ENCODE results near the gene TMIGD3. TPM values are rescaled to one million over a fixed set of nuclear protein-coding genes. Genes with fewer than 3 reads are reported as not detected.

The TMIGD3 gene
- total RNA-seq, 1 experiment from 2014 or later = 0.88 TPM

- H3K27me3 Mint-ChIP-seq (ENCODE audit: insufficient read depth, unreplicated experiment) = no peaks in the 10 kb centered on the region
- no peaks in the 10 kb centered on the region for H3K9me3 Mint-ChIP-seq (ENCODE audit: unreplicated experiment)
- POLR2A ChIA-PET = no interaction called here
- DNase-seq = no peak
- Histone ChIP-seq H3K4me1 (no peaks in the 10 kb centered on the region), H3K9me3 (no peaks in the 10 kb centered on the region), H3K36me3 (ENCODE audit: control insufficient read depth, insufficient read depth, low read length) (no peaks in the 10 kb centered on the region), H3K4me3 (ENCODE audit: low read depth, low read length) (no peak overlapping the region), H3K27me3 (replicated peaks; ENCODE audit: control insufficient read depth, insufficient read depth, low read length) (no peaks in the 10 kb centered on the region)
- H3K4me3 Mint-ChIP-seq (ENCODE audit: unreplicated experiment) = no peak overlapping the region
- no peaks in the 10 kb centered on the region for H3K36me3 Mint-ChIP-seq (ENCODE audit: insufficient read depth, unreplicated experiment)
- intact Hi-C loops (cut with micrococcal nuclease; ENCODE audit: unreplicated experiment) = loop anchor here (10.0 kb wide), 1 partner anchor 846 kb away; no protein-coding TSS in a partner anchor
- CTCF ChIA-PET = no interaction called here
- no peaks in the 10 kb centered on the region for H3K4me1 Mint-ChIP-seq (ENCODE audit: low read depth, unreplicated experiment)
- no peak overlapping the region for H3K27ac Mint-ChIP-seq (ENCODE audit: unreplicated experiment)
- BruUV-seq (replicated peaks) = no TSS peak
- no peak for TF ChIP-seq CTCF (IDR thresholded peaks at IDR 0.05; ENCODE audit: insufficient read depth in 1 of 2, low read depth in 1 of 2, low read length in 1 of 2, severe bottlenecking in 1 of 2, unreplicated experiment in 1 of 2)
Observed at GRCh38 chr1:111488669-111489068, 14.8 kb downstream of the TMIGD3 start.

GRCh38 chr1:111487133-111487532 is 16.3 kb downstream of the TMIGD3 start:
- CTCF ChIA-PET = no interaction called here
- no peaks in the 10 kb centered on the region for H3K9me3 ChIP-seq
- intact Hi-C loops (cut with micrococcal nuclease; ENCODE audit: unreplicated experiment) = loop anchor here (10.0 kb wide), 1 partner anchor 848 kb away; no protein-coding TSS in a partner anchor
- DNase-seq = no peak
- Mint-ChIP-seq H3K36me3 (ENCODE audit: insufficient read depth, unreplicated experiment) (no peaks in the 10 kb centered on the region), H3K9me3 (ENCODE audit: unreplicated experiment) (no peaks in the 10 kb centered on the region), H3K4me3 (ENCODE audit: unreplicated experiment) (no peak overlapping the region), H3K27ac (ENCODE audit: unreplicated experiment) (no peak overlapping the region), H3K27me3 (ENCODE audit: insufficient read depth, unreplicated experiment) (no peaks in the 10 kb centered on the region), H3K4me1 (ENCODE audit: low read depth, unreplicated experiment) (no peaks in the 10 kb centered on the region)
- no peaks in the 10 kb centered on the region for H3K27me3 ChIP-seq (replicated peaks; ENCODE audit: control insufficient read depth, insufficient read depth, low read length)
- no peaks in the 10 kb centered on the region for H3K4me1 ChIP-seq
- no peak for TF ChIP-seq CTCF (IDR thresholded peaks at IDR 0.05; ENCODE audit: insufficient read depth in 1 of 2, low read depth in 1 of 2, low read length in 1 of 2, severe bottlenecking in 1 of 2, unreplicated experiment in 1 of 2)
- no TSS peak for BruUV-seq (replicated peaks)
- POLR2A ChIA-PET = no interaction called here
- no peaks in the 10 kb centered on the region for H3K36me3 ChIP-seq (ENCODE audit: control insufficient read depth, insufficient read depth, low read length)
- no peak overlapping the region for H3K4me3 ChIP-seq (ENCODE audit: low read depth, low read length)

GRCh38 chr1:111486431-111486830 is 17.0 kb downstream of the TMIGD3 start:
- Histone ChIP-seq H3K4me3 (ENCODE audit: low read depth, low read length) (no peak overlapping the region), H3K4me1 (no peaks in the 10 kb centered on the region), H3K27me3 (replicated peaks; ENCODE audit: control insufficient read depth, insufficient read depth, low read length) (no peaks in the 10 kb centered on the region), H3K36me3 (ENCODE audit: control insufficient read depth, insufficient read depth, low read length) (no peaks in the 10 kb centered on the region), H3K9me3 (no peaks in the 10 kb centered on the region)
- Mint-ChIP-seq H3K4me1 (ENCODE audit: low read depth, unreplicated experiment) (no peaks in the 10 kb centered on the region), H3K9me3 (ENCODE audit: unreplicated experiment) (no peaks in the 10 kb centered on the region), H3K36me3 (ENCODE audit: insufficient read depth, unreplicated experiment) (no peaks in the 10 kb centered on the region), H3K27ac (ENCODE audit: unreplicated experiment) (no peak overlapping the region), H3K4me3 (ENCODE audit: unreplicated experiment) (no peak overlapping the region), H3K27me3 (ENCODE audit: insufficient read depth, unreplicated experiment) (no peaks in the 10 kb centered on the region)
- DNase-seq = no peak
- POLR2A ChIA-PET = interaction anchor here (0.6 kb wide), 1 partner anchor 134 kb away, joined by 3 read pairs; no protein-coding TSS in a partner anchor
- no peak for TF ChIP-seq CTCF (IDR thresholded peaks at IDR 0.05; ENCODE audit: insufficient read depth in 1 of 2, low read depth in 1 of 2, low read length in 1 of 2, severe bottlenecking in 1 of 2, unreplicated experiment in 1 of 2)
- no TSS peak for BruUV-seq (replicated peaks)
- CTCF ChIA-PET = no interaction called here
- intact Hi-C loops (cut with micrococcal nuclease; ENCODE audit: unreplicated experiment) = loop anchor here (10.0 kb wide), 1 partner anchor 848 kb away; no protein-coding TSS in a partner anchor
